22Rv1 (cell line): ENCODE measurements around the gene DPYSL4.

Source experiments
- H3K27ac ChIP-seq: fragments of 450-650 bp; 2 replicates; pipeline ENCODE4 v1.5.1; 2017
- CTCF ChIP-seq: fragments of 450-650 bp; IDR thresholded peaks from 2 replicates; pipeline ENCODE4 v1.5.1; 2017; ENCODE audit warnings: mild to moderate bottlenecking
- ZFX ChIP-seq: fragments of 450-650 bp; IDR thresholded peaks from 2 replicates; pipeline ENCODE4 v1.6.1; 2017; ENCODE audit warnings: antibody characterized with exemption, borderline replicate concordance

Gene DPYSL4

DNA sequence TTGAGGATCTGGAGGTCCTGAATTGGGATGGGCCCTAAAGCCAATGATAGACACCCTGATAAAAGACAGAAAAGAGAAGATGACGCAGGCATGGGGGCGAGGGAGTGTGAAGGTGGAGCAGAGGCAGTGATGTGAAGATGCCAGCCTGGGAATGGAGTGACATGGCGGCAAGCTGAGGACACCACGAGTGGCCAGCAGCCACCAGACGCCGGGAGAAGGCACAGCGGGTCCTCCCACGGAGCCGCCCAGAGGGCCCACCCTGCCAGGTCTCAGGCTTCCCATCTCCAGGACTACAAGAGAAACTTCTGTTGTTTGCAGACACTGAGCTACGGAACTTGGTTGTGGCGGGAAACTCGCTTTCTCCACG, 44.9 kb downstream of the DPYSL4 start:
- no peak overlapping the region for H3K27ac ChIP-seq
- TF ChIP-seq CTCF: no peak
- no peak for TF ChIP-seq ZFX

DNA sequence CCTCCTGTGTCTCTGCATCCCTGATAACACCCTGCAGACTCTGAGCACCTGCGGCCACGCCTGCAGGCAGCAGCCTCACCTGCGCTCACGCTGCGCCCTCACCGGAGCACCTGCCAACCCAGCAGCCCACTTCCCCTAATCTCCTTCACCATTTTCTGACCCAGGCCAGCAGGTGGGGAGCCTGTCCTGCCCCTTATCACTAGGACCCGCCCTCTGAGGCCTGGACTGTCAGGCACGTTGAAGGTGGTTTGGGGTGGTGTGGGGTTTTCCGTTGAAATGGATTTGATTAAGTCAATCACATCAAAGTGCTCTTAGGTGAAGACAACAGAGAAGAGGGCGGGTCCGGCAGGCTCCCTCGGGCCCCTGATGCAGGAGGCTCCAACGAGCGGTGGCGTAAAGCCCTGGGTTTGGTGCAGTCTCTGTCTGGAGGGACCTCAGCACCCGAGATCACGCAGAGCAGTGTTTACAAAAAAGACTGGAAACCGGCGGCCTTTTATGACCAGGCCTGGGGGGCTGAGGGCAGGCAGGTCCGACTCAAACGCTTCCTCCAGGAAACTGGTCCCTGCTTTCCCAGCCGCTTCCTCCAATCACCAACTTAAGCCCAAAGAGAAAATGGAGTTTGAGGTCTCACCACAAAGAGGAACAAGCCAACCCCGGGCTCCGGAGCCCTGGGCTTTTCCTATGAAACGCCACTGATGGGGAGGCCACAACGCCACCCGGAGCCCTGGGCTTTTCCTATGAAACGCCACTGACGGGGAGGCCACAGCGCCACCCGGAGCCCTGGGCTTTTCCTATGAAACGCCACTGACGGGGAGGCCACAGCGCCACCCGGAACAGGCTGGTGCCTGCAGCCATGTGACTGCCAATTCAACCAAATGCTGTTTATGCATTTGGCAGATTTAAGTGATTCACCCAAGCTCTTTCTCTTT, 45.5 kb downstream of the DPYSL4 start:
- no peak overlapping the region for H3K27ac ChIP-seq
- TF ChIP-seq CTCF (peak; percentile 47), ZFX (no peak)

DNA sequence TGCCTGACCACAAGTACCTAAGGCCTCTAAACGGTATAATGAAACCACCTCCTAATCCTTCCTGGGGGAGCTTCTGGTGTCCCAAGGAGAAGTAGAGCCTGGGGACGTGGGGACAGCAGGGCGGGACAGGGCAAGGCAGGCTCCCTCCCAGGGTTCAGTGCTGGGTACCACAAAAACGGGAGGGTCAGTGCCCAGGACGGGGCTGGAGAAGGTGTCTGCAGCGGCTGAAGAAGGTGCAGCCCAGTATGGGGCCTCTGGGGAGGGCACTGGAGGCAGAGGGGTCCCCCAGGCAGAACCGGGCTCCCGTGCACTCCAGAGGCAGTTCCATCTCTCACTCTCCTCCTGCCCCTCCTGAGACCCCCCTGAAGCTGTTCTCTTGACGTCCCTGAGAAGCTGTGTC, 46.2 kb downstream of the DPYSL4 start:
- TF ChIP-seq CTCF: no peak; the same call in 1 of the 2 replicates
- TF ChIP-seq ZFX: no peak
- H3K27ac ChIP-seq: no peak overlapping the region

DNA sequence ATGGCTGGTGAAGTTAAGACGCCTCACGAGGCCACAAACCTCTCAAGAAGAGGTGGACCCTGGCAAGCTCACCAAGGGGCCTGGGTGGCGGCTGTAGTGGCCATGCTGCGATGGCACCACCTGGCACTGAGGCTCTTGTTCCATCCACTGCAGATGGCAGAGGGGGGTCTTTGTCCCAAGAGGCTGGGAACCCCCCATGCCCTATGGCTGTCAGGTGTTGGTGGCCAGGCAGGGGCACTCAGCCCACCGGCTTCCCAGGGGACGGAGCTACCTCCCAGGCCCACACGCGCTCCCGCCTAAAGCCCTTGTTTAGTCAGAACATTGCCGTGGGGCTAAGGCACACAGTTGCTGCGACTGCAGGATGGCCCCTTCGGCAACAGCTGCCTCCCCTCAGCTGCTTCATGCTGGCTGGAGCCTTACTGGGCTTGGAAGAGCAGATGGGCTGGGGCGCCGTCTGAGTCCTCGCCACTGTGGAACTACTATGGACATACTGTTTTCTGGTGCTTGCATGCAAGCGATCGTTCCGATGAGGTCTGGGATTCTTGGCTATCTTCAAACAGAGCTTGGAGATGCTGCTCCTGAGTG, 46.8 kb downstream of the DPYSL4 start:
- TF ChIP-seq CTCF: no peak
- TF ChIP-seq ZFX: no peak
- H3K27ac ChIP-seq: no peak overlapping the region

GRCh38 chr10:132234860-132235259, 48.1 kb downstream of the DPYSL4 start:
- TF ChIP-seq ZFX (no peak), CTCF (no peak)
- H3K27ac ChIP-seq: no peak overlapping the region

DNA sequence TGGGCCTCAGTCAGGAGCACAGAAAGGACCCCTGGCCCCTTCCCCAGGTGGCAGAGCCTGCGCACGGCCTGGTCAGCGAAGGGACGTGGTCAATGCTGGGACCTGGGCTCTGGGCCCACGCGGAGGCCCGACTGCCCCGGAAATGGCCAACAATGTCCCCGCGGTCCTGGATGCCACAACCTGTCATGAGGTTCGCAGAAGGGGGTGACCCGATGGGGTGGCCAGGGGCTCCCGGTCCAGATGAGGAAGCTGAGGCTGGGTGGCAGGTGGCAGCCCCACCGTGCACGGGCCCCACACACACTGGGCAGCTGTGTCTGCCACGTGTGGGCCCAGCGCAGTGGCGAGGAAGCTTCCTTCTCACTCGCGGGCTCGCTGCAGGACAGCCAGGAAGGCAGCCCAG, 49.4 kb downstream of the DPYSL4 start:
- H3K27ac ChIP-seq: no peak overlapping the region
- TF ChIP-seq ZFX (no peak), CTCF (no peak)

DNA sequence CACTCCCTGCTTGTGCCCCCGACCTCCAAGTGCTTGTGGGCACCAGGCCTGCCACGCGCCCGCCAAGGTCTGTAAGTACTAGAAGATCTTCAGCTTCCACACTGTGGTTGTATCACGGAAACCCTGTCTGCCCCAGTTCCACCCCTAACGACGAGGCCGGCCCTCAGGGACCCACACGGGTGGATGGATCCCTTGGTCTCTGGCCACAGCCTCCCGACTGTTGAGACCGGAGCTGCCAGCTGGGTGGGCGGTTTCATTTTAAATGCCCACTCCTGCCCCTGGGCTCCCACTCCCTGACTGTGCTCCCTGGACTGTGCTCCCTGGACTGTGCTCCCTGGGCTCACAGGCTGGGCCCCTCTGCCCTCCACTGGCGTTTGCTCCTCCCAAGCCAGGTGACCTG, 50.1 kb downstream of the DPYSL4 start:
- TF ChIP-seq ZFX (no peak), CTCF (no peak)
- no peak overlapping the region for H3K27ac ChIP-seq
